ENCODE data around the gene PPP1R9A.

Gene PPP1R9A

GRCh38 chr7:95035295-95035694 lies 127.9 kb downstream of the PPP1R9A start:
- TF ChIP-seq, protein P1, sequence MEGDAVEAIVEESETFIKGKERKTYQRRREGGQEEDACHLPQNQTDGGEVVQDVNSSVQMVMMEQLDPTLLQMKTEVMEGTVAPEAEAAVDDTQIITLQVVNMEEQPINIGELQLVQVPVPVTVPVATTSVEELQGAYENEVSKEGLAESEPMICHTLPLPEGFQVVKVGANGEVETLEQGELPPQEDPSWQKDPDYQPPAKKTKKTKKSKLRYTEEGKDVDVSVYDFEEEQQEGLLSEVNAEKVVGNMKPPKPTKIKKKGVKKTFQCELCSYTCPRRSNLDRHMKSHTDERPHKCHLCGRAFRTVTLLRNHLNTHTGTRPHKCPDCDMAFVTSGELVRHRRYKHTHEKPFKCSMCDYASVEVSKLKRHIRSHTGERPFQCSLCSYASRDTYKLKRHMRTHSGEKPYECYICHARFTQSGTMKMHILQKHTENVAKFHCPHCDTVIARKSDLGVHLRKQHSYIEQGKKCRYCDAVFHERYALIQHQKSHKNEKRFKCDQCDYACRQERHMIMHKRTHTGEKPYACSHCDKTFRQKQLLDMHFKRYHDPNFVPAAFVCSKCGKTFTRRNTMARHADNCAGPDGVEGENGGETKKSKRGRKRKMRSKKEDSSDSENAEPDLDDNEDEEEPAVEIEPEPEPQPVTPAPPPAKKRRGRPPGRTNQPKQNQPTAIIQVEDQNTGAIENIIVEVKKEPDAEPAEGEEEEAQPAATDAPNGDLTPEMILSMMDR (conservative IDR thresholded peaks at IDR 0.05), result no peak
- no peak overlapping the region for H3K27ac ChIP-seq

GRCh38 chr7:95041031-95041430 lies 133.6 kb downstream of the PPP1R9A start:
- TF ChIP-seq, protein P1 (conservative IDR thresholded peaks at IDR 0.05), result no peak
- H3K27ac ChIP-seq, result no peak overlapping the region

GRCh38 chr7:95045236-95045923 lies 138.0 kb downstream of the PPP1R9A start:
- H3K27ac ChIP-seq, result no peak overlapping the region
- TF ChIP-seq, protein P1 (conservative IDR thresholded peaks at IDR 0.05), result peak; percentile 33; the same call in 1 of the 2 replicates

DNA sequence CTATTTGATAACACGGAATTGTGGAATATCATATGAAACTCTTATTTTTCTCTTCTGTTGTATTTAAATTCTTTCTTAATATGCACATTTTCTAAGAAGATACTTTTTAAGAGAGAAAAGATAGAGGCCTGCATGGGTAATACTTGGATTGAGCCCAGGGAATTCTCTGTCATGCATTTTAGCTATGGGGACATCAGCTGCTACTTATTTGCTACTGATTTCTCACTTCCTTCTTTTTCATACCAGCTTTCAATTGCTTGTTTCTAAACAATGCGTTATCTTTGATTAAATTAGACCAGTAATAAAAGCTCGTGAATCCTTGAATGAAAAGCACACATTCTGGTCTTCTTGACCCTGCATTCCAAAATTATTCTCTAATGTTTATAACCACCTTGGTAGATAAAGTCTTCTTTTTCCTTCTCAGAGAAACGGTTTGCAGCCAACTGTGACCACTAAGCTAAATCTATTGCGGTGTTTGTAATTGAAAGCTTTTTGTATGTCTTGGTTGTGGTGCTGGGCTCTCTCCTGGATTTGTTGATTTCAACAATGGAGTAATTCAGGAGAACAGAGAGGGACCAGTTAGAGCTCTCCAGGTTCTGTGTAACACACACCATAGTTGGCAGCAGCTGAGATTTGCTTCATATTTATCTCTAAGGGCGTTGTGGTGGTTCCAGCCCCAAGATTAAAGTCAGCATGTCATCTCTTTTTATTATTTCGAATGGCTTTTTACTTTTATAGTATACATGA lies 139.3 kb downstream of the PPP1R9A start:
- H3K27ac ChIP-seq, result no peak overlapping the region
- TF ChIP-seq, protein P1 (conservative IDR thresholded peaks at IDR 0.05), result no peak

GRCh38 chr7:95047291-95047690 lies 139.9 kb downstream of the PPP1R9A start:
- TF ChIP-seq, protein P1 (conservative IDR thresholded peaks at IDR 0.05), result no peak
- H3K27ac ChIP-seq, result no peak overlapping the region

DNA sequence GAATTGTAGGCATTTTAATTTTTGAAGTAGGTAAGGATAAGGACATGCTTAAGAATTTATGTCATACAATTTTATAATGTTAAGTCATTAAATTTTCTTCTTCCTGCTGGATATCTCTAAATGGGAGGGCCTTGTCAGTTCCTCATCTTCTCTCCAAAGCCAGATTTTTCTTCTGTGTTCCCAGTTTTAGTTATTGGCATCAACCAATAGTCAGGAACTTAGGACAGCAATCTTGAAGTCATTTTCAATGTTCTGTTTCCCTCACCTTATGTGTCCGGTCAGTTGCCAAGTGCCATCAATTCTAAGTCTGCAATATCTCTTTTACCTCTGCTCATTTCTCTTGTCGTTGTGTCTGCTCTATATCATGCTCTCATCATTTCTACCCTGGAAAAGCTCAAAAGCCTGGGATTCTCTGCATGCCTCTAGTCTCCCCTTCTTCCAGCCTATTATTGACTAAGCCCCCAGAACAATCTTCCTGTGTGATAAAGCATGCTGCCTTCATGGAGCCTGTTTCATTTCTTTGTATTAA lies 145.2 kb downstream of the PPP1R9A start:
- TF ChIP-seq, protein P1 (conservative IDR thresholded peaks at IDR 0.05), result no peak

DNA sequence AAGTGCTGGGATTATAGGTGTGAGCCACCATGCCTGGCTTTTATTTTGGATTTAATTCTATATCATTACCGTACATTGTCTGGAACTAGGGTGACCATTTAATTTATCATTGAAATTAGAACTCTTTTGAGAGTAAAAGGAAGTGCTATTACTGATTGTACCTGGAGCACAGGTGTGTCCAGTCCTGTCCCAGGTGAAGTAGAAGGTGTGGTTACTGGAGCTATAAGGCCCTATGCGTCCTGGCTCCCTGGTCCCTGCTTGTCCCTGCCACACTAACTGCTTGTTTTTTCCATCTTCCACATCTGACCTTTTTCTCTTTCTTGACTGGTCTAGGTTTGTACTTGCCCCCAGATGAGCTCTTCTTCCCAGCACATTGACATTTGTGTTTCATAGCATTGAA lies 147.0 kb downstream of the PPP1R9A start:
- TF ChIP-seq, protein P1 (conservative IDR thresholded peaks at IDR 0.05), result no peak
- H3K27ac ChIP-seq, result no peak overlapping the region

More for the DNA sequence above, 145.2 kb downstream of the PPP1R9A start:
- H3K27ac ChIP-seq, result no peak overlapping the region
